ENCODE data around the gene FBN3. TPM values are rescaled to one million over a fixed set of nuclear protein-coding genes. Genes with fewer than 3 reads are reported as not detected.

Gene FBN3
- total and polyA plus RNA-seq, 8 donors, result 0.08 to 0.55 TPM; not detected in 6

DNA sequence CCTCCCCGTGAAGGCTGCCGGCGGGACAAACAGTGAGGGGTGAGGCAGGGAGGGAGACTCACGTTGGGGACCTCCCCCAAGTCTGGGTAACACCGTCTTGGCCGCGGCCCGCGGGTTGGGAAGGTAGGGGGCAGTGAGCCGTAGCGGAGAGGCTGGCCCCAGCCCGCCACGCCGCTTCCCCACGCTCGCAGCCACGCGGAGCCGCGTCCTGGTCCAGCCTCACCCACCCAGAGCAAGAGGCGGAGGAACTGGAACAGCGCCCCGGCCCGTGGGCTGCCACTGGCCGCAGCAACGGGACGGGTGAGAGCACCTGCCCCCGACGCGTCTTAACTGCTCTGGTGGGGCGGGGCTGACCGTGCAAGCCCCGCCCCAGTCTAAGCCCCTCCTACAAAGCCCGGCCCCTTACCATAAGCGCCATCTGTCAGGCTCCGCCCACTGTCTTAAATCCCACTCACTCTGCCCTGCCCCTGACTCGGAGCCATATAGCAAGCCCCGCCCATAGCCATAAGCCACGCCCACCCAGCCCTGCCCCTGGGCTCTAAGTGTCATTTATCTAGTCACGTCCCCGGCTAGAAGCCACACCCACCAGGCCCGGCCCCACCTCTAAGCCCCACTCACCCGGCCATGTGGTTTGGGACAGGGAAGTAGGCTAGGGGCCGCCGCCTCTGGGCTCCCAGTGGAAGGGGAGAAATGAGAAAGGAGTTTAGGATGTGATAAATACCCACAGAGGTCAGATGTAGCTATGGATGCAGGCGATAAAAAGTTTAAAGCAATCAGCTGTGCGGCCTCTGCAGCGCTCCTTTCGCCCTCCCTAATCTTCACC lies 98.9 kb downstream of the FBN3 start:
- H3K36me3 ChIP-seq, result no peaks in the 10 kb centered on the region
- no peak for TF ChIP-seq POLR2A (IDR thresholded peaks at IDR 0.05)
- DNase-seq, result peak; percentile 75 to 96
- peaks cover 0 to 30% (median 7%) of the 10 kb centered on the region in 3 donors for H3K27me3 ChIP-seq
- intact Hi-C loops (cut with DNase I; ENCODE audit: low total_unique reads), result no loop called here
- peaks cover 6 to 13% (median 9%) of the 10 kb centered on the region in 4 donors for H3K4me1 ChIP-seq
- no peak overlapping the region for H3K27ac ChIP-seq
- H3K9me3 ChIP-seq, result no peaks in the 10 kb centered on the region
- peak overlapping the region; percentile 29 to 42 (median 38) for H3K4me3 ChIP-seq
- 5 to 17% (median 7%) methylated on average over 23 to 49 of the region's 49 CpGs for WGBS, 5 donors

GRCh38 chr19:8046569-8047165 lies 102.7 kb downstream of the FBN3 start:
- Histone ChIP-seq H3K4me1 (peaks cover 6 to 13% (median 9%) of the 10 kb centered on the region in 4 donors), H3K36me3 (no peaks in the 10 kb centered on the region), H3K4me3 (no peak overlapping the region), H3K27ac (no peak overlapping the region), H3K9me3 (no peaks in the 10 kb centered on the region), H3K27me3 (peaks cover 0 to 30% (median 7%) of the 10 kb centered on the region in 3 donors)
- DNase-seq, result no peak
- intact Hi-C loops (cut with DNase I; ENCODE audit: low total_unique reads), result no loop called here
- WGBS, 5 donors, result 42 to 69% (median 59%) methylated on average over 2 to 3 of the region's 3 CpGs
- TF ChIP-seq POLR2A (IDR thresholded peaks at IDR 0.05), result no peak
- no peak for TF ChIP-seq POLR2AphosphoS5 (IDR thresholded peaks at IDR 0.05)
- no peak for TF ChIP-seq CTCF (IDR thresholded peaks at IDR 0.05)
- no peak for TF ChIP-seq EP300 (IDR thresholded peaks at IDR 0.05)

- Histone ChIP-seq H3K4me3 (no peak overlapping the region), H3K36me3 (no peaks in the 10 kb centered on the region), H3K9me3 (no peaks in the 10 kb centered on the region), H3K4me1 (peaks cover 6 to 12% (median 9%) of the 10 kb centered on the region in 4 donors), H3K27me3 (peaks cover 0 to 32% (median 7%) of the 10 kb centered on the region in 3 donors), H3K27ac (no peak overlapping the region)
- TF ChIP-seq EP300 (IDR thresholded peaks at IDR 0.05), result no peak
- no peak for TF ChIP-seq POLR2A (IDR thresholded peaks at IDR 0.05)
- TF ChIP-seq POLR2AphosphoS5 (IDR thresholded peaks at IDR 0.05), result no peak
- no peak for TF ChIP-seq CTCF (IDR thresholded peaks at IDR 0.05)
- DNase-seq, result no peak
- WGBS, 5 donors, result 67 to 86% (median 73%) methylated on average over 8 to 10 of the region's 10 CpGs
- intact Hi-C loops (cut with DNase I; ENCODE audit: low total_unique reads), result no loop called here
Observed at GRCh38 chr19:8045872-8046568, 103.4 kb downstream of the FBN3 start.

GRCh38 chr19:8044018-8044417 lies 105.4 kb downstream of the FBN3 start:
- Histone ChIP-seq H3K4me3 (no peak overlapping the region), H3K36me3 (no peaks in the 10 kb centered on the region), H3K9me3 (no peaks in the 10 kb centered on the region), H3K27ac (no peak overlapping the region), H3K27me3 (peaks cover 0 to 26% (median 0%) of the 10 kb centered on the region in 3 donors), H3K4me1 (no peaks in the 10 kb centered on the region)
- WGBS, 5 donors, result 76 to 87% (median 85%) methylated on average over 10 of the region's 10 CpGs
- TF ChIP-seq POLR2A (IDR thresholded peaks at IDR 0.05) (no peak), EP300 (IDR thresholded peaks at IDR 0.05) (no peak), CTCF (IDR thresholded peaks at IDR 0.05) (no peak), POLR2AphosphoS5 (IDR thresholded peaks at IDR 0.05) (no peak)
- no peak for DNase-seq
- intact Hi-C loops (cut with DNase I; ENCODE audit: low total_unique reads), result no loop called here

All from stomach (tissue), 9 donors.